IPS DF 4.7 (cell line): ENCODE data around the gene ZBTB7C.

Experiments used
- DNase-seq: peaks from one replicate; pipeline ENCODE4 v3.0.0-alpha.2; 2013; ENCODE audit warnings: low spot score; ENCODE audit errors: extremely low read depth

The ZBTB7C gene

DNA sequence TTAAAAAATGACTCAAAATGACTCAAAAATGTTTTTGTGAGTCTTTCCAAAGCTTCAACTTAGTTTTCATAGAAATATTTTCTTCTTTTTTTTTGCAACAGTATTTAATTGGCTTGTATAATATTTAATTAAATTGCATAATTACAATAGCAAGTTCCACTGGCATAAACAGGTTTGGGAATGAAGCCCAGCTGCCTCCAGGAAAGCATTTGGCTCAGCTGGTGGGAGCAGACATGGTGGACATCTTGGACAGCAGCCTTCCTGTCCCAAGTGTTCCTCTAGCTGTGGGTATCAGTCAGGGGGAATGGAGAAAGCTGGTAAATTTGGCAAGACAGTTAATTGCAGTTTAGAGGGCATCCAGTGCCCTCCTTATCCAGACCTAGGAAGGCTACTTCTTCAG lies 213.4 kb downstream of the ZBTB7C start:
- no peak for DNase-seq

DNA sequence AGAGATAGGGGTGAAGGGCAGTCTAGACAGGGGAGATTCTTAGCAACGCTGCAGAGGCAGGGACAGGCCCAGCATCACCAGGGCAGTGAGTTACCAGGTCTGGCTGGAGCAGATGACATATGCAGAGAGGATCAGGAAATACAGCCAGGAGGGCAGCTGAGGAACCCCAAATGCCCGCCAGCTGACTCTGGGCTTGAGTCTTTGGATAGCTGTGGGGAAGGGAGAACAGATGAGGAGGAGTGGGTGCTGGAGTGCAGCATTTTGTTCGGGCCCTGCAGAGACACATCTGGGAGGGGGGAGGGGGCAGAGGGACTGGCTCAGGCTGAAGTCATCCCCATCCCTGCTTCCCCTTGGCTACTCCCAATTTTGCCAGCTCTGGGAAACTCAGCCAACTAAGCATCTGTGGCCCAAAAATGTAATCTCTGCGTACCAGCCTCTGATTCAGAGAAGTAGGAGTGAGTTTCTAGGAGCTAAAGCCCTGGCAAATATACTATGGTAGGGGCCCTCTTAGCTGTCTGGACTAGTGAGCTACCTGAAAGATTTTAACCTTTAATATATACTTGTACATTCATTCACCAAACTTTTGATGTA lies 214.5 kb downstream of the ZBTB7C start:
- no peak for DNase-seq

DNA sequence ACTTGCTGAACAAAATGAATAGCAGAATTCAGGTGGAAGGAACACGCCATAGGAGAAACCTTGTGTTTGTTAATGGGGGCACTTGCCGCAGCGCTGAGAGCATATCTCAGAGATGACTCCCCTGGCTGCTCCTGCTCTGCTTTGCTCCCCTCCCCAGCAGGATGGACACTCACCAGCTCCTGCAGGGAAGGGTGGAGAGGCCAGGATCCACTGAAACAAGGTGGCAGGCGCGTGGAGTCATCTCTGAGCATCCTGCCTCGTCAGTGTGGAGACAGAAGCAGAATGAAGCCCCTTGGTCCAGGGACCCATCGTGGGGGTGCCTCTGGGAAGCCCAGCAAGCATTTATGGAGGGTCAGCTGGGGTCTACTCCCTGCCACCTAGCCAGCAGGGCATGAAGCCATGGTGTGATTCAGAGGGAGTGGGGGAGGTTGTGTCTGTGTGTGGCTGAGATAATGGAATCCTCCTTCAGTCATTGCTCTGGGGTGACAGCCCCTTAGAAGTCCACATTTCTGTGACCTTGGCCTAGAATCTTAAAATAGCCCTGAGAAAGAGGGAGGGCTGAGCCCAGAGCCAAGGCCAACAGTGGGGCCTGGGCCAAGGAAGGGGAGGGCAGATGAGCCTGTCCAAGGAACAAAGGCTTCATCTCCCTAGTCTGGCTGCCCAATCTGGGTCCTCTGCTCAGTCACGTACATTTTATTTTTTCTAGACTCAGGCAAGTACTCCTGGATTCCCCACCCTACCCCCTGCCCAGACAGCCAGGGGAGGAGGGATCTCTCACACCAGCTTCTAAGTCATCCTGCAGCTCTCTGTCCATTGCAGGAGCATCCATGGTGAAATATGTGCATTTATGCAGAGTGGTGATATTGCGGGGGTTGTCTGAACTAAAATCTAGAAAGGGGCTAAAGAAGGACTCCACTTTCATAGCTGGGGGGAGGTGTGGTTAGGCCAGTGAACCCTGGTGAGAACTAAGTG lies 215.4 kb downstream of the ZBTB7C start:
- no peak for DNase-seq

GRCh38 chr18:48192542-48192941 lies 216.6 kb downstream of the ZBTB7C start:
- no peak for DNase-seq

GRCh38 chr18:48191494-48191893 lies 217.7 kb downstream of the ZBTB7C start:
- DNase-seq: no peak

GRCh38 chr18:48190994-48191393 lies 218.2 kb downstream of the ZBTB7C start:
- no peak for DNase-seq

DNA sequence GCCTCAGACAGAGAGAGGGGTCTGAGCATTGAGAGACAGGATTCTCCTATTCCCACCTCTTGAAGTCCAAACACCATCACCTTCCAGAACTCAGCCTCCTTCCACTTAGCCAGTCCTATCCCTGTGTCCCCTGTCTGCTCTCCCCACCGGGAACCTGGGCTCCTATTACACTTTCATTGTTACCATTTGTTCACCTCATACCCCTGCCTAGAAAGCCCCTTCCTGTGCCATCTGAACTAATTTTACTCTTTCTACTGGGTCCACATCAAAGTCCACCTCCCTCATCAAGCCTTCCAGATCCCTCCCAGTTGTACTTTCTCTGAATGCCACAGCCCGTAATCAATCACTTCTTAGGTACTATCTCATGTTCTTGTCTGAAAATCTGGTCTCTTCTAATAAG lies 220.6 kb downstream of the ZBTB7C start:
- no peak for DNase-seq

DNA sequence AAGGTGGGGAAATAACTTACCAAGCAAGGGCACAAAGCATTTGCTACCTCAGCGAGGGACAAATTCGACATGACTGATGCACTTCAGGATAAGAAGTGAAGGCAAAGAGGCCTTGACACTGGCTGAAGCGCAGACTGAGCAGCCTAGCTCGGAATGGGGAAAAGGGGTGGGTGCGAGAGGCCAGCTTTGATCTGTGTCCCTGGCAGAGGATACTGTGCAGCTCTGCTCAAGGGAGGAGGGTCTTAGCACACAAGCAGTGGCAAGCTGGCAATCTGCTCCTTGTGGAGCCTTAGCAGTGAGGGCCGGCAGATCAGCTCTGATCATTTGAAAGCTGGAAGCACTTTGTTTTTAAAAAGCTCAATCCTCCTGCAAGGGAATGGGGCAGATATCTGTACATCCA lies 222.3 kb downstream of the ZBTB7C start:
- DNase-seq: no peak

- DNase-seq: no peak
These were observed 222.9 kb downstream of the ZBTB7C start for GRCh38 chr18:48186131-48186766.

DNA sequence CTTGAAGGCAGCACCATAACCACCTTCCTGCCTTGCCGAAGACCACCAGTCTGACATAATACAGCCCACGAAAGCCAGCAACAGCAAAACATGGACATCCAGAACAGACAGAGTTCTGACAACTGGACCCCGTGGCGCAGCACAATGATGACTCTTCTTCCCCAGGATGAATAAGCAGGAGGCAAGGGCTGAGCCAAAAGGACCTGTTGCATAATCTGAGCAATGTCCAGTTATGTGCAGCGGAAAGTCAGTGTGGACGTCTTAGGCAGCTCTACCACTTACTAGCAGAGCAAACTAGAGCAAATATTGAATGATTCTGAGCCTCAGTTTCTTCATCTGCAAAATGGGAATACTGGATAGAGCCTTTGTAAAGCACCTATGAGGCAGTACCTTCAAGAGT lies 225.1 kb downstream of the ZBTB7C start:
- DNase-seq: no peak

DNA sequence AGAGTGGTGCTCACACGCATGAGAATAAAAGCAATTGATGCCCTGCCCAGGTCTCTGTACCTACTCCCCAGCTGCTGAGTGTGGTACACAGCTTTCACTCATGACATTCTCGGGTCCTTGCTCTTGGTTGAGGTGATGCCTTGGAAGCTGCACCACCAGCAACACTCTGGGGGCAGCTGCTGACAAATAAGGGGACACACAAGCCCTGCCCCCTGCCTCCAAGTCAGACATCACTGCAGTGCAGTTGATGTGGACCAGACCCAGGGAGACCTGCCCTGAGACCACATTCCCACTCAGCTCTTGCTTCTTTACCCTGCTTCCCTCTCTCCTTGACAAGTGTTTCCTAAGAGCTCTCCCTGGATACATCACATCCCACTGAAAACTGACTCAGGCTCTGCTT lies 225.6 kb downstream of the ZBTB7C start:
- no peak for DNase-seq

DNA sequence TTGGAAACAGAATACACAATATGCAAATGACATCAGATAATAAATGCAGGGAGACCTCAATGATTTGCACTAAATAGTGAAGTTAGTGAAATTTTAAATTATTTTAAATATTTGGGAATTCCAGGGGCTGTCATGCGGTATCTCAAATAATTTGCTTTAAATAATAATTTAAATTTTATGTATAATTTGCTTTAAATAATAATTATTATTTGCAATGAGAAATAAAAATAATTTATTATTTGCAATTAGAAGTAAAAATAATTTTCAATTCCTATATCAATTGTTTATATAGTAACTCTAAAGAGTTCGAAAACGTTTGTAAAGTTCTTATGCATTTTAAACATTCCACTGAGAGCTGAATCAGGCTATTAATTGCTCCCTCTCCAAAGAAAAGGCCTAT lies 226.4 kb downstream of the ZBTB7C start:
- no peak for DNase-seq

- DNase-seq: no peak
These were observed 227.3 kb downstream of the ZBTB7C start for GRCh38 chr18:48181857-48182256.

DNA sequence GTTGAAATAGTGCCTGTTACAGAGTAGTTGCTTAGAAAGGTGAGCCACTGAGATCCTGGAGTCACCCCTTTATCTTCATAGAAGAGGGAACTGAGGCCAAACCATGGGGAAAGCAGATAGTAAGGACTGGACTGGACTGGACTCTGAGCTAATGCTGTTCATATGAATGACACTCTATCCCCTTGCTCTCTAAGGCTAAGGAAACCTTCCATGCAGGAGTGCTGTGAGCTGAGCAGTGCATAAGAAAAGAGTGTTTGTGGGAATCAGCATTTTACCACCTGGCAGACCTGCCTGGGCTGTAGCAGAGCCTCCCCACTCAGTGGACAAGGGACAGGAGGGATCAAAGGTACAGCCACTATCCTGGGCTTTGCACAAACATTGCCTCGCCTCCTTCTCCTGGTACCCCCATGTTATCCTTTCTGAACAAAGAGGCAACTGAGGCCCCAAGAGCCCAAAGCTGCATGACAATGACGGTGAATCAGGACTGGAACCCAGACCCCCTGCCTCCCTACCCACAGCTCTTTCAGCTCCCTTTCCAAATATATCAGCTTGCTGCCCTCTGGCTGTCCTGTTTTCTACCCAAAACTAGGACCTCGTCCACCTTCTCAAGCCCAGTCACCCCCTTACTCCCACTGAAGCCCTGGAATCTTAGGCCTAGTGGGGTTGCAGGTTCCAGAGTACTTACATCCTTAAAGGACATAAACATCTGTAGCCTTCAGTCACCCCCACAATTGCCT lies 227.9 kb downstream of the ZBTB7C start:
- no peak for DNase-seq

DNA sequence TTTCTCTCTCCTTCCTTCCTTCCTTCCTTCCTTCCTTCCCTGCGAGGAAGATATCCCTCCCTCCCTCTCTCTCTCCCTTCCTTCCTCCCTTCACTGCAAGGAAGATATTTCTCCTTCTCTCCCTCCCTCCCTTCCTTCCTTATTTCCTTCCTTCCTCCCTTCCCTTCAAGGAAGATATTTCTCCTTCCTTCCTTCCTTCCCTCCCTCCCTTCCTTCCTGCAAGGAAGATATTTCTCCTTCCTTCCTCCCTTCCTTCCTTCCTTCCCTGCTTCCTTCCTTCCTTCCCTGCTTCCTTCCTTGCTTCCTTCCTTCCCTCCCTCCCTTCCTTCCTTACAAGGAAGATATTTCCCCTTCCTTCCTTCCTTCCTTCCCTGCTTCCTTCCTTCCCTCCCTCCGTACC lies 229.5 kb downstream of the ZBTB7C start:
- DNase-seq: no peak

GRCh38 chr18:48179001-48179400 lies 230.2 kb downstream of the ZBTB7C start:
- DNase-seq: no peak

GRCh38 chr18:48176909-48177308 lies 232.3 kb downstream of the ZBTB7C start:
- no peak for DNase-seq

DNA sequence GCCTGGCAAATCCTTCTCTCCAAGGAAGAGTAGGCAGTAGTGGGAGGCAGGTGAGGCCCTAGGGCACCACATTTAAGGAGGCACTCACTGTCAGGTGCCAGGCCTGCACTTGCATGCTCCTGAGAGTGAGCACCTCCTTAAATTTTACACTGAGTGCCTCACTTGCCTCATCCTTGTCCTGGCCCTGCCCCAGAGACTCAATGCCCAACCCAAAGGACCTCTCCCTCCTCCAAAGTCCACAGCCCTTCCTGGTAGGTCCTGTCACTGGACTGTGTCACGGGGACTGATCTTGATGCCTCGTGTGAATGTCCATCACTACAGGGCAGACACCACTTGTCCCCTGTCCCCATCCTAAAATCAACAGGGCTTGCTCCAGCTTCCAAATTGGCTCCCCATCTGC lies 235.6 kb downstream of the ZBTB7C start:
- no peak for DNase-seq

- no peak for DNase-seq
These were observed 236.8 kb downstream of the ZBTB7C start for GRCh38 chr18:48172226-48173006.

DNA sequence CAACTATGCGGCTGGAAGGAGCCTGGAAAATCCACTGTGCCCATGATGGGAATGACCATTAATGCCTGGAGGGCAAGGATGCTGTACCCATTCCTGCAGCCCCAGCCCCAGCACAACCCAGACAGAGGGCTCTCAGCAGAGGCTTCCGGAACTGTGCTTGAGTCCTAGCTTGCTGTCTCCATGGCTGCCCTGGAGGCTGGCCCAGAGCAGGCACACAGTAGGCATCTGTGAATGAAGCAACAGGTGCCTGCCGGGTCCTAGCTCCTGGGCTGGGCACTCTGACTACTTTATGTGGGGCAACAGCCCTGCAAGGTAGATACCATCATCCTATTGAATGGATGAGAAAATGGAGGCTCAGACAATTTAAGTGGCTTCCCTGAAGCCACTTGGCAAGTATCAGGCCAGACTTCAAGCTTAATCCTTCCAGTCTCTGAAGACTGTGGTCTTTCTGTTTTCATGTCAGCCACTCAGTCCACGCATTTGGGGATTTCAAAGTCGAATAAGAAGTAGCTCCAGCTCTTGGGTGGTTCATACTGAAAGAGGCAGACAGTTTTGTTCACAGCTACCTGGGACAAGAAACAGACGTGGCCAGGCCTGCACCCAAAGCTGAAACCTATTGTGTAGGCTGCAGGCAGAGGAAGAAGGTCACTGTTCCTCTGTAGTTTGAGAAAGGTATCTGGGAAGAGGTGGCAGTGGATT lies 237.5 kb downstream of the ZBTB7C start:
- DNase-seq: no peak
